Hematopoietic multipotent progenitor cell treated with erythropoietin and hydrocortisone succinate and interleukin-3 and kit ligand, for 15 days (in vitro differentiated cells): ENCODE data around the gene SYDE1.

ENCODE experiments used
- DNase-seq: peaks from one replicate; pipeline ENCODE4 v3.0.0-alpha.2; 2015; ENCODE audit warnings: low spot score

SYDE1 gene

DNA sequence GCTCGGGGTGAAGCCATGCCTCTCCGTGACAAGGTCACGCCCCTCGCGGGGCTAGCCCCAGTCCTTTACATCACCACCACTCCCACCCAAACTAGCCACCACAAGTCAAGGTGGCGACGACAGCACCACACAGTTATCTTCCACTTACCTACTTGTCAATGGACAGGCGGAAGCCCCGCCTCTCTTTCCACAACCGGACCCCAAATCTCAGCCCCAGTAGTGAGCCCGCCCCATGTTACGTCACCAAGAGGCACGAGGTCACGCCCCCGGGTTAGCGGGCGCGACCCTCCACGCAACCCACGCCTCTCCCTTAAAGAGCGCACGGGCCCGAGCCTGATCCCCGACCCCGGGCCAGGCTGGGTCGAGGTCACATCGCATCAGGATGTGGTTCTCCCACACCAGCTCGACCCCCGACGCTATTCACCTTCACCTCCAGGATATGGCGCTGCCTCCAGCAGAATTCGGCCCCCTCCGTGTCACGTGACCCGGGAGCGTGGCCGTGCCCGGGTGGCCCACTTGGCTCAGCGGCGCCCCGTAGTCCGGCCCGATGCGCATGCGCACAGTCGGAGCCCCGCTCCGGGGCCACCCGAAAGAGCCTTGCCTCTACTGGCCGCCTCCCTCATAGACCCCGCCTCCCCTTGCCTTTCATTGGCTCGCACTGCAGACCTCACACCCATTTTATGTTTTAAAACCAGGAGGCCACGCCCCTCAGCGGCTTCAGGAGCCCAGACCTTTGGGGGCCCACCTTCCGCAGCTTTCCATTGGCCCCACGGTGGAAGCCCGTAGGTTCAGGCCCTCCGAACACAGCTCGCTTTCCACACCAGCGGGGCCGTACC lies 18.2 kb downstream of the SYDE1 start:
- DNase-seq: peak; percentile 95

DNA sequence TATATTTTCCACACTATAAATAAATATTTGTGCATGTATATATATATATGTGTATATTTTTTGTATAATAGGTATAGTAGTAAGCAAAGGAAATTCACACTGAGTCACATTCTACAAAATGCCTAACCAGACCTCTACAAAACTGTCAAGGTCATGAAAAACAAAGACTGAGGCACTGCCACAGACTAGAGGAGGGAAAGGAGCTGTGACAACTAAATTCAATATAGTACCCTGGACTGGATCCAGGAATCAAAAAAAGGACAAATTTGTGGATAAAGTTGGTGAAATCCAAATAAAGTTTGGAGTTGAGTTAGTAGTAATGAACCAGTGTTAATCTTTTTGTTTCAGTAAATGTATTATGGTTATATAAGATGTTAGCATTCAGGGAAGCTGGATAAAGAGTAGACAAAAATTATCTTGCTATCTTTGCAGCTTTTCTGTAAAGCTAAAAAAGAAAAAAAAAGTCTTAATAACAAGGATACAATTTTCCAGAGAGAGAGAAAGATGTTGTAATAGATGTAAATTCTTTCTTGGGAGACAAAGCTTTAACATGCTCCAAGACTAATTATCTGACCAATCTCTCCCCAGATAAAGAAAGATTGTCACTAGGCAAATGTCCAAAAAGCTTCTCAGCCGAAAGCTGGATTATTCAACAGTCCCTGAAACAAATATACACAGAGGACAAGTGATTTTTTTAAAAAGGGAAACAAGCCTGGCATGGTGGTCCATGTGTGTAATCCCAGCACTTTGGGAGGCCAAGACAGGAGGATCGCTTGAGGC lies 19.1 kb downstream of the SYDE1 start:
- DNase-seq: no peak

DNA sequence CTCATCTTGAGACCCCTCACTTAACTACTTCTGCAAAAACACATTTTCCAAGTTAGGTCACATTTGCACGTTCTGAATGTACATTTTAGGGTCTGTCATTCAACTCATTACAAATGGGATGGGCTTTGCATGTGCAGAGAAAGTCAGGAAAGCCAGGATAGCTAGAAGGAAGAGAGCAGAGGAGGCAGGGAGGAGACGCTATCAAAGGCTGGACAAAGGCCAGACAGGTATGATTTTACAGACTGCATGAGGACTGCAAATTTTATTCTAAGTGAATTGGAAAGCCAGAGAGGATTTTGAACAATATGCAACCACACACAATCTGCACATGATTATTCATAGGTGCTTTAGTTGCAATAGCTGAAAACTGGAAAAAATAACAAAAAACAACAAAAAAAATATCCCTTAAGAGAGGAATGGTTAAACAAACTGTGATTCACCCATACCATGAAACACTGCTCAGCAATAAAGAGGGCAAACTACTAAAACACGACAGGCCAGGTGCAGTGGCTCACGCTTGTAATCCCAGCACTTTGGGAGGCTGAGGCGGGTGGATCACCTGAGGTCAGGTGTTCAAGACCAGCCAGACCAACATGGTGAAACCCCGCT lies 21.1 kb downstream of the SYDE1 start:
- no peak for DNase-seq

DNA sequence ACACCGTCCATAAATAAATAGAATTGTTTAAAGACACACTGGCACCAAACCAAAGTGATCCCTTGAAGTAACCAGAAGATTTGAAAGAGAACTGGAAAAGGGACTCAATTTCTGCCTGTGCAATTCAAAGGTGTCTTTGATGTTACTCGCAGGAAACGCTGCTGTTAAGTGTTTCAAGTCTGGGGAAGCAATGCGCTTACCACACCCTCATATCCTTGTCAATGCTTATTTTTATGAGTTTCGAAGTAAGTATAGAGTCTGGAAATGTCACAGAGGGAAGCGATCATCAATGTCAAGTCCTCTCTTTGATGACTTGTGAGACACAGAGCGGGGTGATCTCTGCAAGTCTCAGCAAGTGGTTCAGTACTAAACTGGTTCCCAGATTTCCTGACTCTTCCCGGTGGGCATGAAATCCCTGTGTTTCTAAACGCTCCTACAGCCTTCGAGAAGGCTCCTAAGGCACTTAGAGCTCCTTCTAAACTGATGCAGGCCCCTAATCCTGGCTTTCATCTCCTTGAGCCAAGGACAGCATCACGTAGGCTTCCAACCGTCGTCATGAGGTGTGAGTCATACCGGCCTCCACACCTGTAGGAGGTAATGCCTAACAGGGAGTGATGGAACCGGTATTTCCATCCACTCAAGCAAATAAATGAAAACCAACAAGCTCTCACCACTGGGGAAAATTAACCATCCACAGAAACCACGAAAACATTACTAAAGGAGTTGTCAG lies 22.8 kb downstream of the SYDE1 start:
- no peak for DNase-seq

DNA sequence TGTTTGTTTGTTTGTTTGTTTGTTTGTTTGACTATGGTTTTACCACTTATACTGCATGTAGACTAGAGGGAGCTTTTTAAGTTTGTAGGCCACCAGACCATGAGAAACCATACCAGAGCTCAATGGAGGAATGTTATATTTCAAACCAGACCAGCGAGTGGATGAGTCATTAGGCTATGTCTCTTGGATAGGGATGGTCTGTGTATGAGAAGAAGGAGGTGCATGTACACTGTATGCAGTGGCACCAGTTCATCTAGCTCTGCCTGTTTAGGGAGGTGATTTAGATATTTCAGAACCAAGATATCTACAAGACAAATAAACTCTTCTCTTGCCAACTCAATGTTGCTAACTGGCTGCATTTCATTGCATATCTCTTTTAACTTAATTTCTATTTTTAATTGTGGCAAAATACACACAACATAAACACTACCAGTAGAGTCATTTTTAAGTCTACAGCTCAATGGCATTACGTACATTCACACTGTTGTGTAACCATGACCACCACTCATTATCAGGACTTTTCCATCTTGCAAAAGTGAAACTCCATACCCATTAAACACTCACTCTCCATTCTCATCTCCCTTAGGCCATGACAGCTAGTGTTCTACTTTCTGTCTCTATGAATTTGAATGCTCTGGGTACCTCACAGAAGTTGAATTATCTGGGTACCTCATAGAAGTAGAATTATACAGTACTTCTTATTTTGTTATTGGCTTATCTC lies 29.2 kb downstream of the SYDE1 start:
- no peak for DNase-seq

DNA sequence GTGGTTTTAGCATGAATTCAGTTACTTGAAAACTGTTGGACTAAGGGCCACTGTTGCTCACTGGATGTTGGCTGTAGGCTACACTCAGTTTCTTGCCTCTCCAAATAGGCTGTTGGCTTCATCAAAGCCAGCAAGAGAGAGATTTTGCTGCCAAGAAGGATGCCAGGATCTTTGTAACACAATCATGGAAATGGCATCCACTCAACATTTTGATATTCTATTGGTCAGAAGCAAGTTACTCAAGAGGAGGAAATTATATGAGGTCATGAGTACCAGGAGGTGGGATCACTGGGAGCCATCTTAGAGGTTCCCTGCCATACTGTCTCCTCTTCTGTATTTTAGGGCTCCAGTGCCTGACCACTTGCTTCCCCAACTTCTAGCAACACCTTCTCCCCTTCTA lies 30.6 kb downstream of the SYDE1 start:
- no peak for DNase-seq

DNA sequence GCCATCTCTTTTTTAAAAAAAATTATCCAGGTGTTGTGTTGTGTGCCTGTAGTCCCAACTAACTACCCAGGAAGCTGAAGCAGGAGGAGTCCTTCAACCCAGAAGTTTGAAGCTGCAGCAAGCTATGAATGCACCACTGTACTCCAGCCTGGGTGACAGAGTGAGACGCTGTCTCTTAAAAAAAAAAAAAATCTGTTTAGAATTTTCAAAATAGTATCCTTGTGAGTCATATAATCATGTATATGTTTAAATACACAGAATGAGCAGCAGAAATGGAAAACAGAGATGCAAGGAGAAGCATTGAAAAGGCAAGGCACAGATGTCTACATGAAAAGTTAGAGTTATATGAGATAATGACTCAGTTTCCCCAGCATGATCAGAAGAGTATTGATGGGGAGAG lies 31.2 kb downstream of the SYDE1 start:
- no peak for DNase-seq

DNA sequence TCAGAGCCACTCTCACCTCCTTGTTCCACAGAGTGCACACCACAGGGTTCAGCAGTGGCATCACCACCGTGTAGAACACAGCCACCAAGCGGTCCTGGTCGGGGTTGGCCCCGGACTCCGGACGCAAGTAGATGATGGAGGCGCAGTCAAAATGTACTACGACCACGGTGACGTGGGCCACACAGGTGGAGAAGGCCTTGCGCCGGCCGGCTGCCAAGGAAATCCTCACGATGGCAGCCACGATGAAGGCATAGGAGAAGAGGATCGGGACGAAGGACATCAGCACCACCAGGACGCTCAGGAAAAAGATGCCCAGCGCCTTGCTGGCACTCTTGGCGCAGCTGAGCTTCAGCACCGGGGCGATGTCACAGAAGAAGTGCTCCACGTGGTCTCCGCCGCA lies 33.9 kb downstream of the SYDE1 start:
- DNase-seq: no peak

DNA sequence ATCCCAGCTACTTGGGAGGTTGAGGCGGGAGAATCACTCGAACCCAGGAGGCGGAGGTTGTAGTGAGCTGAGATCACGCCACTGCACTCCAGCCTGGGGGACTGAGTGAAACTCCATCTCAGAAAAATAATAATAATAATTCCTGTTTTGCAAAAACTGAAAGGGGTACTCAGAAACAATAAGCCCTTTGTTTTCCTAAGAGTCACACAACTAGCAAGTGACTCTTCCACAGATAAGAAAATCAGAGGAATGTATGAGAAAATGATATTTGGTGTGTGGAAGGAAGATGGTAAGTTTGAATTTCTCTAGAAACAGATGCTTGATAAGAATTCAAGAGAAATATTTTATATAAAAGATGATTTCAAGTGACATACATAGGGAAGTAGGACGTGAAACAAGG lies 35.1 kb downstream of the SYDE1 start:
- no peak for DNase-seq

DNA sequence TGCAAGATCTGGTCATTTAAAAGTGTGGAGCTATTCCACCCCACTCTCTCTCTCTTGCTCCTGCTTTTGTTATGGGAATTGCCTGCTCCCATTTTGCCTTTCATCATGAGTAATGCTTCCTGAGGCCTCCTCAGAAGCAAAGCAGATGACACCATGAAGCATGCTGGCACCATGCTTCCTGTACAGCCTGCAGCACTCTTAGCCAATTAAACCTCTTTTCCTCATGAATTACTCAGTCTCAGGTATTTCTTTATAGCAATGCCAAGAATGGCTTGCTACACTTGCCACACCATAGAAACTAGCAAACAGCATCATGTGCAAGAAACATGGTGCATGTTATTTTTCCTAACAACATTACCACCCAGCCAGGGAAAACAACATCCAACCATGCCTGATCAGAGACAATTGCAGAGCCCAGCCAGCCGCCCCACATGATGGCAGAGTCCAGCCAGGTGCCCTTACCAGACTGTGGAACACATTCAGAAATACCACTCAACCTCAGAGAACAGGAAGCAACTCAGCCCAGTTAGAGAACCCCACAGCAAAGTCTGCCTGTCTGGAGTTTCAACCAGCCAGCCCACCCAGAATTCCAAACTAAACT lies 36.9 kb downstream of the SYDE1 start:
- DNase-seq: no peak

DNA sequence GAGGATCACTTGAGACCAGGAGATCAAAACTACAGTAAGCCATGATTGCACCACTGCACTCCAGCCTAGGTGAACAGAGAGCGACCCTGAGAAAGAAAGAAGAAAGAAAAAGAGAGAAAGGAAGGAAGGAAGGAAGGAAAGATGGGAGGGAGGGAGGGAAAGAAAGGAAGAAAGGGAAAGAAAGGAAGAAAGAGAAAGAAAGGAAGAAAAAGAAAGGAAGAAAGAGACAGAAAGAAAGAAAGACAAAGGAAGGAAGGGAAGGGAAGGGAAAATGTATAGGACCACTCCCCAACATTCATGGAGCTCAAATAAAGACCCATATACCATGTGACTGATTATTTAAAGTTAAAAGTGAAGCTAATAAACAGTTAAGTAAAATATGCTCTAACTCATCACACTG lies 39.9 kb downstream of the SYDE1 start:
- no peak for DNase-seq

DNA sequence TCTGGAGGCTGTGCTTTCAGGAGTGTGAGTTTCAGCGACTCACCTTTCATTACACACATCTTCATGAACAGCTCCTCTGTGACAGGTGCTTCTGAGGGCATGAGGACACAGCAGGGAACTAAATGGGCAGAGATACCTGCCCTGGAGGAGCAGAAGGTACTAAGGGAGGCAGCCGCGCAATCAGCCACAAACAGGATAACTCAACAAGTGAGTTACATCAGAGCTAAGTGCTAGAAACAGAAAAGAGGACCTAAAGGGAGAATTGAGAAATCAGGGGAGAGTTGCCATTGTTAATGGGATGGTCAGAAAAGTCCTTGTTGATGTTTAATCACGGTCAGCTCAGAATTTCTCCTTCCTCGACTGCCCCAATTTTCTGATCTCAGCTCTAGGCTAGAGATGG lies 42.5 kb downstream of the SYDE1 start:
- DNase-seq: no peak

DNA sequence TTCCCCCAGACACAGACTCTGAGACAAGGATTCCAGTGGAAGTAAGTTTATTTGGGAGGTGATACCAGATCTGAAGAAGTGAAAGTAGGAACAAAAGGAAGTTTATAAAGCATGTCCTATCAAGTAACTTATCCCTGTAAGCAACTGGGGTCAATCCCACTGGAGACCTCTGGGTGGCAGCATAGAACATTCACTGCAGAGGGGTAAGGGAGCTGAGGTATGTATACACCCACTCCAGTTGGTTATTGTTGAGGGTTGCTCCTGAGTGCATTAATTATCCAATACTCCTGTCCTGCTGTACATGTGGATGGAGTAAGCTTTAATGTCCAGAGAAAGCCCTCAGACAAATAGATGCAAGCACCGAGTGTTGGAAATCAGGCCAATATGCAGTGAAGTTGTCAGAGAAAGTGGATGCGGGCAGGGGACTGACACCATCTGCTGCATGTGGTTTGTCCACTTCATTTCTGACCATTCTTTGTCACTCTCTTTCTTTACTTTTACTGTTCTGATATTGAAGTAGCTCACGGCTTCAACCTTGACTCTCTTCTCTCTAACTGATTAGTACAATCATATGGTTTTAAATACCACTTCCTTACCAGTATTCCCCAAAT lies 46.9 kb downstream of the SYDE1 start:
- DNase-seq: peak; percentile 37

DNA sequence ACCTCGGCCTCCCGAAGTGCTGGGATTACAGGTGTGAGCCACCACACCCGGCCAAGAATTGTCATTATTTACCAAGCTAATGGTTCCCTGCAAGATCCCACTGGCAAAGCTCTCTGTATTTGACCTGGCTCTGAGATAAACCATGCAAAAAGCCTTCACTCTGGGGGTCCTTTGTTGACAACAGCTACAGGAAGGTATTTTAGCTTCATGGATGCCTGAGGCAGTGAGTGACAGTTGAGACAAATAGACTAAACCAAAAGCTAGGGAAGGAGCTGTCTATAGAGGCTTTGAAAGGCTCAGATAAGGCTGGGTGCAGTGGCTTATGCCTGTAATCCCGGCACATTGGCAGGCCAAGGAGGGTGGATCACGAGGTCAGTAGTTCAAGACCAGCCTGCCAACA lies 48.1 kb downstream of the SYDE1 start:
- DNase-seq: no peak

DNA sequence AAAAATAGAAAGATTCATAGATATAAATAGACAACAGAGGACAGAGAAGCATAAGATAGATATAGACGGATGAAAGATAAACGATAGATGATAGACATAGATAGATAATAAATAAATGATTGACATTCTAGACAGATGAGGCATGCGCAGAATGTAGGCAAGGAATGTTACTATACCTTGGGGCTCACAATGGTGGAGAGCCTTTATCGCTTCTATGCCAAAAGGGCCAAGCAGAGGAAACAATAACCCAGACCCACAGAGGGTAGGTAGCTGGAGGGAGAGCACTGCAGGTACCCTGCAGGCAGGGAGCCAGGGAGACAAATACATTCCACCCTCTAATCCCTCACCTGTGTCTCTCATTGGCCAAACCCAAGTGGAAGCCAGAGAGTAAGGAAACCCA lies 49.2 kb downstream of the SYDE1 start:
- no peak for DNase-seq

DNA sequence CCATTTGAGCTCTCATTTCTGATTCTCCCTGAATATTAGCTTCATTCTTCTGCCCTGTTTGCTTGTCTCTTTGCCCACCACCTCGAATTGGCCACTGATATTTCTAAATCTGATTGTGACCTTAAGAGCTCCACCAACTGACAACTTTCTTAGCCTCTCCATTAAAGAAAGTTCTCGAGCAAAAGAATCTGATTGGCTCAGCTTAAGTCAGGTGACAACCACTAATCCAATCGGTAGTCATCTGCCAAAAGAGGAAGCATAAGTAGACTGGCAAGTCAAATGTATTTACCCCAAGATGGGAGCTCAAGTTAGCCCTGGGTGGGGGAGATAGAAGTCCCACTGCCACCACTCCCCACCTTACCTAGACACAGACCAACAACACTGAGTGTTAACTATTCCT lies 52.0 kb downstream of the SYDE1 start:
- no peak for DNase-seq

DNA sequence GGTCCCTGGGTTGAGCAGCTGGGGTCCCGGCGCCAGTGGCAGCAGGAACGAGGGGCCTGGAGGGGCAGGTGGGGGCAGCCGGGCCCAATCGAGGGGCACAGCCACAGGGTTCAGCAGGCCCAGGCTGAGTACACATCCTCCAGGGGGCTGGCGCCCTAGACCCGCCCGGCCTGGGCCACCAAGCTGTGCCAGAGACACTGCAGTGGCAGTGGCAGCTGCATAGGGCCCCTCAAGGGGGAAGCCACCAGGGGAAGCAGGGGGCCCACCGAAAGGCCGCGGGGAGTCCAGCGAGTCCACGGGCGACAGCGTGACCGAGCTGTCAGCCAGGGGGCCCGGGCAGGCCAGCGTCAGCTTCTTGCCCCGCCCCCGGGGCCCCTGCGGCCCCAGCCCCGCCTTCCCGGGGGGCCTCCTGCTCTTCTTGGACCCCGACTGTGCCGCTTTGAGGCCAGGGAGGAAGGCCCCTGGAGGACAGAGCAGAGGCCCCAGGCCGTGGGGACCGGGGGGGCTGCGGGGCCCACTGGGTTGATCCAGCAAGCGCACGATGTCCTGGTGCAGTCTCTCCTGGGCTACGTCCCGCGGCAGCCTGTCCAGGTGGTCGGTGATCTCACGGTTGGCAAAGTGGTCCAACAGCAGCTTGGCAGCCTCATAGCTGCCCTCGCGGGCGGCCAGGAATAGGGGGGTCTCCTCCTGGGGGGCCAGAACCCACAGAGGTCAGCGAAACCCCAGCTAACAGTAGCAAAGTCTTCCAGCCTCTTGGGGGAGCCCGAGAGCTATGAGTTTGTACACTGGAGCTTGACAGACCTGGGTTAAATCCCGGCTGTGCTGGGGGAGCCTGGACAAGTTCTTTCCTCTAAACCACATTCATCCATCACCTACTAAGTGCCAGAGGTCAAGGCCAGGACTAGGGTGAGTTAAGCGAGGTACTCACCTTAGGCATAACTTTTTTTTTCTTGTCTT lies 54.1 kb downstream of the SYDE1 start:
- peak; percentile 25 for DNase-seq
